Glutamatergic neuron (in vitro differentiated cells): Measurements from ENCODE around the gene TAF9. TPM values are rescaled to one million over a fixed set of nuclear protein-coding genes. Genes with fewer than 3 reads are reported as not detected.

Experiments used
- DNase-seq: peaks from one replicate; pipeline ENCODE4 v3.0.0; 2022
- H3K27ac Mint-ChIP-seq: one replicate; pipeline ENCODE4 v1.8.0; 2020; ENCODE audit warnings: mild to moderate bottlenecking, mixed read lengths, inconsistent platforms; ENCODE audit not compliant: unreplicated experiment
- H3K27me3 Mint-ChIP-seq: one replicate; pipeline ENCODE4 v1.8.0; 2020; ENCODE audit warnings: mild to moderate bottlenecking, moderate library complexity, mixed read lengths, inconsistent platforms; ENCODE audit not compliant: unreplicated experiment
- H3K36me3 Mint-ChIP-seq: one replicate; pipeline ENCODE4 v1.8.0; 2020; ENCODE audit warnings: mild to moderate bottlenecking, mixed read lengths, inconsistent platforms; ENCODE audit not compliant: unreplicated experiment
- H3K4me1 Mint-ChIP-seq: one replicate; pipeline ENCODE4 v1.8.0; 2020; ENCODE audit warnings: mild to moderate bottlenecking, low read depth, mixed read lengths, inconsistent platforms; ENCODE audit not compliant: unreplicated experiment
- H3K4me3 Mint-ChIP-seq: one replicate; pipeline ENCODE4 v1.8.0; 2020; ENCODE audit warnings: mild to moderate bottlenecking, mixed read lengths, inconsistent platforms; ENCODE audit not compliant: unreplicated experiment
- H3K9me3 Mint-ChIP-seq: one replicate; pipeline ENCODE4 v1.8.0; 2020; ENCODE audit warnings: mild to moderate bottlenecking, moderate library complexity, mixed read lengths, inconsistent platforms; ENCODE audit not compliant: unreplicated experiment
- total RNA-seq: library from RNA; stranded (reverse); fragmentation: NEBNext Ultra II Directional; extraction: Animal tissue kit (Norgen Biotek cat#: 25700); gene quantifications from one replicate; pipeline ENCODE4 v1.2.1, GENCODE V29; 2021; ENCODE audit not compliant: unreplicated experiment
- TF ChIP-seq, protein P1 (sequence below): fragments of 200-600 bp; sonication (generic); IDR thresholded peaks from one replicate; pipeline ENCODE4 v1.5.0; 2021; ENCODE audit not compliant: partially characterized antibody, unreplicated experiment

TAF9 gene
- total RNA-seq, 1 donor from 2014 or later: 79.0 TPM

DNA sequence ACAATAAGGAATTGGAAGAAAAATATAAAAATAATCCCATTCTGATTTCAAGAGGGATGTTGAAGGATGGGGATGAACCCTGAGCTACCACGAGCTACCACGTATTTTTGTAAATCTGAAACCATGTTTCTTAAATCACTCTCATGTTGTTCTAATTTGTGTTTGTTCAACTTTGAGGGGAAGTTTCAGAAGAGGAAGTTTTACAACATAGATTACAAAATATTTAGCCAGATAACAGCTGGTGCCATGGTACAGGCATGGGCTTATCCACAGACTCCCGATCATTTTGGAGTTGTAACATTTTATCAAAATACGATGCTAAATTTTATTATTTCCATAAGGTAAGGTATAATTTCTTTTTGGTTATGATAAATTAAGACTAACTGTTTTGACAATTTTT is 51.9 kb downstream of the TAF9 start:
- TF ChIP-seq, protein P1, sequence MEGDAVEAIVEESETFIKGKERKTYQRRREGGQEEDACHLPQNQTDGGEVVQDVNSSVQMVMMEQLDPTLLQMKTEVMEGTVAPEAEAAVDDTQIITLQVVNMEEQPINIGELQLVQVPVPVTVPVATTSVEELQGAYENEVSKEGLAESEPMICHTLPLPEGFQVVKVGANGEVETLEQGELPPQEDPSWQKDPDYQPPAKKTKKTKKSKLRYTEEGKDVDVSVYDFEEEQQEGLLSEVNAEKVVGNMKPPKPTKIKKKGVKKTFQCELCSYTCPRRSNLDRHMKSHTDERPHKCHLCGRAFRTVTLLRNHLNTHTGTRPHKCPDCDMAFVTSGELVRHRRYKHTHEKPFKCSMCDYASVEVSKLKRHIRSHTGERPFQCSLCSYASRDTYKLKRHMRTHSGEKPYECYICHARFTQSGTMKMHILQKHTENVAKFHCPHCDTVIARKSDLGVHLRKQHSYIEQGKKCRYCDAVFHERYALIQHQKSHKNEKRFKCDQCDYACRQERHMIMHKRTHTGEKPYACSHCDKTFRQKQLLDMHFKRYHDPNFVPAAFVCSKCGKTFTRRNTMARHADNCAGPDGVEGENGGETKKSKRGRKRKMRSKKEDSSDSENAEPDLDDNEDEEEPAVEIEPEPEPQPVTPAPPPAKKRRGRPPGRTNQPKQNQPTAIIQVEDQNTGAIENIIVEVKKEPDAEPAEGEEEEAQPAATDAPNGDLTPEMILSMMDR: no peak
- peaks cover 4% of the 10 kb centered on the region for H3K36me3 Mint-ChIP-seq
- no peak overlapping the region for H3K4me3 Mint-ChIP-seq
- H3K4me1 Mint-ChIP-seq: peaks cover 1% of the 10 kb centered on the region
- no peak overlapping the region for H3K27ac Mint-ChIP-seq
- no peak for DNase-seq
- H3K27me3 Mint-ChIP-seq: peaks cover 2% of the 10 kb centered on the region
- no peaks in the 10 kb centered on the region for H3K9me3 Mint-ChIP-seq

DNA sequence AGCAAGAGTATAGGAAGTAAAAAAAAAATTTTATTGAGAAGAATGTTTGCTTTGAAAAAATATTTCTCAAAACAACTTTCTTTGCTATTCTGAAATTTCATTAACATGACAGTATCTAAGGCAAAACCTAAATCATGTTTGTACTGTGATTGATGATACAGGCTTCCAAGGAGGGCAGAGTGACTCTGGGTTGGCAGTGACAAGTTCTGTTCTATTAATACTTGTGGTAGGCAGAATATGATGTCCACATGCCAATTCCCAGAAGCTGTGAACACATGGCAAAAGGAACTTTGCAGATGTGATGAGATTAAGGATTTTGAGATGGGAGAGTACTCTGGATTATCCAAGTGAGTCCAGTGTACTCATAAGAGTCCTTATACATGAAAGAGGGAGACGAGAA is 53.3 kb downstream of the TAF9 start:
- Mint-ChIP-seq H3K4me1 (peaks cover 1% of the 10 kb centered on the region), H3K27ac (no peak overlapping the region), H3K9me3 (no peaks in the 10 kb centered on the region), H3K36me3 (peaks cover 4% of the 10 kb centered on the region), H3K27me3 (peaks cover 2% of the 10 kb centered on the region), H3K4me3 (no peak overlapping the region)
- TF ChIP-seq, protein P1: no peak
- DNase-seq: no peak

Other genes with a start within 250 kb of the TAF9 start
- gene CCNB1, start 202.4 kb downstream of the TAF9 start, total RNA-seq: 29.6 TPM
- gene CENPH, start 179.9 kb downstream of the TAF9 start, total RNA-seq: 9.5 TPM
- 17.0 TPM for gene CDK7, start 134.6 kb downstream of the TAF9 start, total RNA-seq
- gene CCDC125, start 36.7 kb downstream of the TAF9 start, total RNA-seq: 4.3 TPM
- 17.6 TPM for gene AK6, start within 50 bp of the TAF9 start, total RNA-seq
- 37.5 TPM for gene RAD17, start 298 bp upstream of the TAF9 start, total RNA-seq
- gene MARVELD2, start 45.6 kb upstream of the TAF9 start, total RNA-seq: 1.6 TPM
- 4.3 TPM for gene OCLN, start 123.3 kb upstream of the TAF9 start, total RNA-seq
- gene GTF2H2C, start 190.7 kb upstream of the TAF9 start, total RNA-seq: 31.7 TPM